RWPE1 (cell line): ENCODE data around the gene ADAM23.
A peak's percentile ranks its signal among the peaks of the same experiment; 100 is the strongest.

Source experiments
- CTCF ChIA-PET: fragments of 350-600 bp; sonication (Branson Sonifier 250); formaldehyde crosslinking; extraction: SDS; loops from one replicate; lab custom pipeline; 2021; lab: Yijun Ruan, JAX
- POLR2A ChIA-PET: fragments of 400-600 bp; formaldehyde crosslinking; extraction: SDS; loops from one replicate; lab custom pipeline; 2020; ENCODE audit warnings: antibody characterized with exemption; ENCODE audit not compliant: low non-redundant PET; lab: Yijun Ruan, JAX
- DNase-seq: peaks from one replicate; pipeline ENCODE4 v3.0.0; 2012; ENCODE audit warnings: low spot score
- H3K27ac ChIP-seq: fragments of 450-650 bp; 2 replicates; pipeline ENCODE4 v1.5.1; 2017
- TF ChIP-seq, protein P1 (sequence below): fragments of 450-650 bp; conservative IDR thresholded peaks from 2 replicates; pipeline ENCODE4 v1.5.1; 2017; ENCODE audit warnings: low read depth, mild to moderate bottlenecking

The ADAM23 gene

GRCh38 chr2:206597717-206598218 is 154.4 kb downstream of the ADAM23 start:
- CTCF ChIA-PET = no interaction called here
- POLR2A ChIA-PET = no interaction called here
- H3K27ac ChIP-seq = no peak overlapping the region
- TF ChIP-seq, protein P1, sequence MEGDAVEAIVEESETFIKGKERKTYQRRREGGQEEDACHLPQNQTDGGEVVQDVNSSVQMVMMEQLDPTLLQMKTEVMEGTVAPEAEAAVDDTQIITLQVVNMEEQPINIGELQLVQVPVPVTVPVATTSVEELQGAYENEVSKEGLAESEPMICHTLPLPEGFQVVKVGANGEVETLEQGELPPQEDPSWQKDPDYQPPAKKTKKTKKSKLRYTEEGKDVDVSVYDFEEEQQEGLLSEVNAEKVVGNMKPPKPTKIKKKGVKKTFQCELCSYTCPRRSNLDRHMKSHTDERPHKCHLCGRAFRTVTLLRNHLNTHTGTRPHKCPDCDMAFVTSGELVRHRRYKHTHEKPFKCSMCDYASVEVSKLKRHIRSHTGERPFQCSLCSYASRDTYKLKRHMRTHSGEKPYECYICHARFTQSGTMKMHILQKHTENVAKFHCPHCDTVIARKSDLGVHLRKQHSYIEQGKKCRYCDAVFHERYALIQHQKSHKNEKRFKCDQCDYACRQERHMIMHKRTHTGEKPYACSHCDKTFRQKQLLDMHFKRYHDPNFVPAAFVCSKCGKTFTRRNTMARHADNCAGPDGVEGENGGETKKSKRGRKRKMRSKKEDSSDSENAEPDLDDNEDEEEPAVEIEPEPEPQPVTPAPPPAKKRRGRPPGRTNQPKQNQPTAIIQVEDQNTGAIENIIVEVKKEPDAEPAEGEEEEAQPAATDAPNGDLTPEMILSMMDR = no peak
- no peak for DNase-seq

- TF ChIP-seq, protein P1 = no peak
- H3K27ac ChIP-seq = no peak overlapping the region
- ChIA-PET CTCF (interaction anchor here (0.6 to 0.7 kb wide), 5 partner anchors 19 to 239 kb away, joined by 3 to 5 read pairs (median 3); no protein-coding TSS in a partner anchor), POLR2A (no interaction called here)
- no peak for DNase-seq
Measured at GRCh38 chr2:206603243-206603642, 159.9 kb downstream of the ADAM23 start.

DNA sequence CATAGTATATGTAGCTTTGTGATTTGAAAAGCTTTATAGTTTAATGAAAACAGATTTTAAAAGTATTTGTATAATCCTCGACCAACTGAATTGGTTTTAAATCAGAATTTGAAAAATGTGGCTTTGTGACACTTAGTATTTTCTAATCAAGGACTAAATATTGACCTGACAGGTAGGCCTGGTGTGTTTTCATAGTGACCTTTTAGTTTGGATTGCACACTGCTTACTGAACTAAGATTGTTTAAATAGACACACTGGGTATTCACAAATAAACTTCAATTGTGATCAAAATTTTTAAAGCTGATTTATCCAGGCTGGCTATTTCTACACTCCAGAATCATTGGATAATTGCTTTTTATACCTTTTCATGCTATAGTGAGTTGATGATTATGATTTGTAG is 167.1 kb downstream of the ADAM23 start:
- no peak overlapping the region for H3K27ac ChIP-seq
- POLR2A ChIA-PET = no interaction called here
- no peak for DNase-seq
- CTCF ChIA-PET = no interaction called here
- TF ChIP-seq, protein P1 = no peak

GRCh38 chr2:206611191-206611590 is 167.9 kb downstream of the ADAM23 start:
- CTCF ChIA-PET = no interaction called here
- H3K27ac ChIP-seq = no peak overlapping the region
- POLR2A ChIA-PET = no interaction called here
- TF ChIP-seq, protein P1 = no peak
- DNase-seq = peak; percentile 22

GRCh38 chr2:206611736-206612135 is 168.4 kb downstream of the ADAM23 start:
- POLR2A ChIA-PET = no interaction called here
- TF ChIP-seq, protein P1 = no peak
- no peak overlapping the region for H3K27ac ChIP-seq
- CTCF ChIA-PET = interaction anchor here (0.5 kb wide), 1 partner anchor 154 kb away, joined by 4 read pairs; no protein-coding TSS in a partner anchor
- DNase-seq = peak; percentile 20

GRCh38 chr2:206614811-206615210 is 171.5 kb downstream of the ADAM23 start:
- TF ChIP-seq, protein P1 = no peak
- H3K27ac ChIP-seq = no peak overlapping the region
- POLR2A ChIA-PET = no interaction called here
- CTCF ChIA-PET = interaction anchor here (0.5 kb wide), 1 partner anchor 1854 kb away, joined by 7 read pairs; no protein-coding TSS in a partner anchor
- DNase-seq = peak; percentile 66
